Hematopoietic multipotent progenitor cell treated with erythropoietin and hydrocortisone succinate and interleukin-3 and kit ligand, for 6 days (in vitro differentiated cells): ENCODE measurements around the gene EPSTI1.
"Not testable (repeated sequence)": the region's sequence is repeated elsewhere in the genome, so short reads cannot be mapped to it uniquely, and the experiment has no call there.

Experiments
- DNase-seq: peaks from one replicate; pipeline ENCODE4 v3.0.0-alpha.2; 2015

Gene EPSTI1

GRCh38 chr13:42991898-42992763, at the start of gene EPSTI1:
EPSTI1 (minus strand) TSS chr13:42992241; CDS start chr13:42992165, 76 bp downstream.
- peak; percentile 91 for DNase-seq

GRCh38 chr13:43041369-43041921, 49.4 kb upstream of the EPSTI1 start:
- DNase-seq: no peak

GRCh38 chr13:43040581-43041368, 48.7 kb upstream of the EPSTI1 start:
- DNase-seq: not testable (repeated sequence)

- DNase-seq: no peak
Measured at GRCh38 chr13:43039966-43040365, 47.9 kb upstream of the EPSTI1 start.

- DNase-seq: peak; percentile 49
Measured at GRCh38 chr13:43036351-43037250, 44.6 kb upstream of the EPSTI1 start.

GRCh38 chr13:43033038-43033437, 41.0 kb upstream of the EPSTI1 start:
- no peak for DNase-seq

- no peak for DNase-seq
Measured at GRCh38 chr13:43031881-43032280, 39.8 kb upstream of the EPSTI1 start.

- DNase-seq: no peak
Measured at GRCh38 chr13:43030548-43030947, 38.5 kb upstream of the EPSTI1 start.

GRCh38 chr13:43026262-43026661, 34.2 kb upstream of the EPSTI1 start:
- DNase-seq: no peak

GRCh38 chr13:43023289-43023963, 31.4 kb upstream of the EPSTI1 start, which contains the start of gene DNAJC15:
DNAJC15 (plus strand) TSS chr13:43023586; CDS start chr13:43023627, 41 bp downstream.
- DNase-seq: peak; percentile 89

GRCh38 chr13:43022934-43023288, 30.9 kb upstream of the EPSTI1 start:
- DNase-seq: no peak

- DNase-seq: peak; percentile 38
Measured at GRCh38 chr13:43021926-43022670, 30.1 kb upstream of the EPSTI1 start.

- DNase-seq: no peak
Measured at GRCh38 chr13:43020794-43021193, 28.8 kb upstream of the EPSTI1 start.

GRCh38 chr13:43019811-43020210, 27.8 kb upstream of the EPSTI1 start:
- DNase-seq: no peak

- DNase-seq: no peak
Measured at GRCh38 chr13:43016226-43016625, 24.2 kb upstream of the EPSTI1 start.

GRCh38 chr13:43014162-43014561, 22.1 kb upstream of the EPSTI1 start:
- peak; percentile 39 for DNase-seq

GRCh38 chr13:43009506-43009905, 17.5 kb upstream of the EPSTI1 start:
- DNase-seq: no peak

- DNase-seq: no peak
Measured at GRCh38 chr13:43008596-43008995, 16.6 kb upstream of the EPSTI1 start.

GRCh38 chr13:43006893-43007631, 15.0 kb upstream of the EPSTI1 start:
- no peak for DNase-seq
